Activated T-helper 2 cell treated with anti-CD3 and anti-CD28 coated beads, Interferon-gamma antibody, Interleukin-2, Interleukin-4, amounts not matched to agents 10 μg/mL and 5 μg/mL and 100 μg/mL, durations not matched to agents 14 hours and 24 hours and 36 hours (primary cell): ENCODE results near the gene RFESD. TPM values are rescaled to one million over a fixed set of nuclear protein-coding genes. Genes with fewer than 3 reads are reported as not detected.

Experiments
- DNase-seq: peaks from one replicate; pipeline ENCODE4 v3.0.0; 2021; ENCODE audit warnings: low spot score
- H3K27ac Mint-ChIP-seq: one replicate; pipeline ENCODE4 v1.8.0; 2021; ENCODE audit warnings: mixed read lengths
- H3K27me3 Mint-ChIP-seq: one replicate; pipeline ENCODE4 v1.8.0; 2021; ENCODE audit warnings: low read depth, mixed read lengths
- H3K36me3 Mint-ChIP-seq: one replicate; pipeline ENCODE4 v1.8.0; 2021; ENCODE audit warnings: low read depth, mixed read lengths
- H3K4me1 Mint-ChIP-seq: one replicate; pipeline ENCODE4 v1.8.0; 2021; ENCODE audit warnings: low read depth, mixed read lengths
- H3K4me3 Mint-ChIP-seq: one replicate; pipeline ENCODE4 v1.8.0; 2021; ENCODE audit warnings: low read depth, mild to moderate bottlenecking, moderate library complexity, mixed read lengths
- H3K9me3 Mint-ChIP-seq: one replicate; pipeline ENCODE4 v1.8.0; 2021; ENCODE audit warnings: mixed read lengths
- intact Hi-C: fragments of 100-400 bp; cut with micrococcal nuclease; formaldehyde crosslinking; loops from one replicate; pipeline ENCODE4 v1.15.1; 2023
- total RNA-seq: library from RNA; stranded (reverse); gene quantifications from 2 replicates; pipeline ENCODE4 v1.2.3, GENCODE V29; 2022

Gene RFESD
- total RNA-seq: 0.94 and 2.9 TPM in 2 replicates

GRCh38 chr5:95646569-95647431 lies at the start of gene RFESD:
TSS of gene RFESD (plus strand) at chr5:95646777. CDS start at chr5:95652272, 5,495 bp downstream.
- Mint-ChIP-seq H3K4me3 (peak within 1 kb of the TSS; percentile 71), H3K4me1 (peaks cover 30% of the 10 kb centered on the region), H3K9me3 (no peaks in the 10 kb centered on the region), H3K27me3 (no peaks in the 10 kb centered on the region), H3K36me3 (no peaks in the 10 kb centered on the region), H3K27ac (peak within 1 kb of the TSS; percentile 76)
- DNase-seq: peak; percentile 94
- intact Hi-C loops: loop anchor here (1.0 to 10.0 kb wide), 8 partner anchors 14 to 1016 kb away; partner anchors contain the start of genes ARSK, CAST, ELL2 and GLRX

- Mint-ChIP-seq H3K36me3 (peaks cover 3% of the 10 kb centered on the region), H3K4me1 (no peaks in the 10 kb centered on the region), H3K4me3 (no peak overlapping the region), H3K27me3 (no peaks in the 10 kb centered on the region), H3K9me3 (no peaks in the 10 kb centered on the region), H3K27ac (no peak overlapping the region)
- no peak for DNase-seq
- intact Hi-C loops: no loop called here
Observed at GRCh38 chr5:95599252-95599651, 47.3 kb upstream of the RFESD start.

DNA sequence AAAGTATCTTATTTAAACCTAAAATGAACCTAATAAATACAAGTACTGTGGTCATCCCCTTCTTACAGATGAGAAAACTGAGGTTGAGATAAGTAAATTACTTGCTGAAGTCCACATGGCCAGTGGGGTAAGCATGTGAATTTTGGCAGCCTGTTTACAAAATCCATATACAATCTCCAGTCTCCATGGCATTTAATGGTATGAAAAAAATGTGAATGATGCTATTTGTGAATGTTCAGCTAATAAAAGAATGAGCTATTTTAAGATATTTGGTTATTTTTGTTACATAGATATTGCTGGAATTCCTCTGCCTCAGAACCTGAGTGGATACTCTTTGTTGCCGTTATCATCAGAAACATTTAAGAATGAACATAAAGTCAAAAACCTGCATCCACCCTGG lies 46.0 kb upstream of the RFESD start:
- Mint-ChIP-seq H3K4me3 (no peak overlapping the region), H3K27me3 (no peaks in the 10 kb centered on the region), H3K27ac (no peak overlapping the region), H3K4me1 (no peaks in the 10 kb centered on the region), H3K9me3 (no peaks in the 10 kb centered on the region), H3K36me3 (peaks cover 3% of the 10 kb centered on the region)
- no peak for DNase-seq
- intact Hi-C loops: no loop called here

DNA sequence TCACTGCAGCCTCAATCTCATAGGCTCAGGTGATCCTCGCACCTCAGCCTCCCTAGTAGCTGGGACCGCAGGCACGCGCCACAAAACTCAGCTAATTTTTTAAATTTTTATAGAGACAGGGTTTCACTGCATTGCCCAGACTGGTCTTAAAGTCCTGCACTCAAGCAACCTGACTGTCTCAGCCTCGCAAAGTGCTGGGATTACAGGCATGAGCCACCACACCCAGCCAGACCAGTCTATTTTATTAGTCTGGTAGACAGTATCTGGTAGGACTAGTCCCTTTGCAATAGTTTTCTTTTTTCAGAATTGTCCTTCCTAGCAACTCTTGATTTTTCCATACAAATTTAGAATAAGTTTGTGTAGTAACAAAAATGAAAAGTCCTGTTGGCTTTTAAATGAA lies 40.8 kb upstream of the RFESD start:
- no peaks in the 10 kb centered on the region for H3K9me3 Mint-ChIP-seq
- intact Hi-C loops: no loop called here
- no peak for DNase-seq
- H3K36me3 Mint-ChIP-seq: peaks cover 3% of the 10 kb centered on the region
- H3K27ac Mint-ChIP-seq: no peak overlapping the region
- H3K27me3 Mint-ChIP-seq: no peaks in the 10 kb centered on the region
- no peak overlapping the region for H3K4me3 Mint-ChIP-seq
- H3K4me1 Mint-ChIP-seq: no peaks in the 10 kb centered on the region

- H3K36me3 Mint-ChIP-seq: no peaks in the 10 kb centered on the region
- H3K9me3 Mint-ChIP-seq: no peaks in the 10 kb centered on the region
- DNase-seq: no peak
- no peak overlapping the region for H3K27ac Mint-ChIP-seq
- no peaks in the 10 kb centered on the region for H3K4me1 Mint-ChIP-seq
- intact Hi-C loops: no loop called here
- no peak overlapping the region for H3K4me3 Mint-ChIP-seq
- no peaks in the 10 kb centered on the region for H3K27me3 Mint-ChIP-seq
Observed at GRCh38 chr5:95606419-95606818, 40.2 kb upstream of the RFESD start.

GRCh38 chr5:95609711-95610110 lies 36.9 kb upstream of the RFESD start:
- DNase-seq: no peak
- H3K27ac Mint-ChIP-seq: no peak overlapping the region
- H3K27me3 Mint-ChIP-seq: no peaks in the 10 kb centered on the region
- H3K9me3 Mint-ChIP-seq: peaks cover 8% of the 10 kb centered on the region
- no peaks in the 10 kb centered on the region for H3K4me1 Mint-ChIP-seq
- peaks cover 17% of the 10 kb centered on the region for H3K36me3 Mint-ChIP-seq
- H3K4me3 Mint-ChIP-seq: no peak overlapping the region
- intact Hi-C loops: no loop called here

DNA sequence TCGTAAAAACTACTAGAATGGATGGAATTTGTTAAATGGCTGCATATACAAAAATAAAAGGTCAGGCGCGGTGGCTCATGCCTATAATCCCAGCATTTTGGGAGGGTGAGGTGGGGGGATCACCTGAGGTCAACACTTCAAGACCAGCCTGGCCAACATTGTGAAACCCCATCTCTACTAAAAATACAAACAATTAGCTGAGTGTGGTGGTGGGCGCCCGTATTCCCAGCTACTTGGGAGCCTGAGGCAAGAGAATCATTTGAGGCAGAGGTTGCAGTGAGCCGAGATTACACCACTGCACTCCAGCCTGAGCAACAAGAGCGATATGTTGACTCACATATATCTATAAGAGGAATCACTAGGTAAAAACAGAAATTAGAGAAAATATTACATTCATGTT lies 36.0 kb upstream of the RFESD start:
- Mint-ChIP-seq H3K9me3 (peaks cover 8% of the 10 kb centered on the region), H3K36me3 (peaks cover 21% of the 10 kb centered on the region), H3K27me3 (no peaks in the 10 kb centered on the region), H3K4me1 (peaks cover 6% of the 10 kb centered on the region), H3K27ac (no peak overlapping the region), H3K4me3 (no peak overlapping the region)
- no peak for DNase-seq
- intact Hi-C loops: no loop called here

DNA sequence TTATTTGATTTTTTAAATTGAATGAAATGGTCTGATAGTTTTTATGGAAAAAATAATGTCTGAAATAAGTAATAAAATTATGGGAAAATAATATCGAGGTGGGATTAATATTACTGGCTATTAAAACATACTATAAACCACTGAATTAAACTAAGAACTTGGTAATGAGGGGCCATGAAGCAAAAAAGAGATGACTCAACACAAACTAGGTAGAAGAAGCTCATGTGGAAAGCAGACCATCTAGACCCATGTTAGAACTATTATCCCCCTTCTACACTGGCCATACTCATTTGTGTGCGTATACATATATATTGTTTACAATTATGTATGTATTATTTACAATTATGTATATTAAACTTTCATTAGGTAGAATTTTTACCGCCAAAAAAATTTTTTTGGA lies 35.2 kb upstream of the RFESD start:
- no peak for DNase-seq
- peaks cover 8% of the 10 kb centered on the region for H3K9me3 Mint-ChIP-seq
- H3K27me3 Mint-ChIP-seq: no peaks in the 10 kb centered on the region
- no peak overlapping the region for H3K4me3 Mint-ChIP-seq
- H3K4me1 Mint-ChIP-seq: peaks cover 6% of the 10 kb centered on the region
- no peak overlapping the region for H3K27ac Mint-ChIP-seq
- peaks cover 21% of the 10 kb centered on the region for H3K36me3 Mint-ChIP-seq
- intact Hi-C loops: no loop called here

DNA sequence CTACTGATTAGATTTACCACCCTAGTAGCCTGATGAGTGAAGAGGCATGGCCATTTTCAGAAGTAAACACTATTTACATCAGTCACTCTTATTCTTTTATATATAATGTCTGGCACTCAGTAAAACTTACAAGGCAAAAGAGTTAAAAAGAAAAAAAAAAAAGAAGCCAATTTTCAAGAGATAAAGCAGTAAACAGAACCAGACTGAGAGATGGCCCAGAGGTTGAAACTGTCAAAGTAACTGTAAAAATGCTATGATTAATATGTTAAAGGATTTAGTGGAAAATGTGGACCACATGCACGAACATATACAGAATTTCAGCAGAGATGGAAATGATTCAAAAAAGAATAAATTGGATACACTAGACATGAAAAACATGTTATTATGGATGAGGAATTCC lies 33.1 kb upstream of the RFESD start:
- H3K4me1 Mint-ChIP-seq: peaks cover 7% of the 10 kb centered on the region
- peaks cover 21% of the 10 kb centered on the region for H3K36me3 Mint-ChIP-seq
- intact Hi-C loops: no loop called here
- H3K4me3 Mint-ChIP-seq: no peak overlapping the region
- peaks cover 3% of the 10 kb centered on the region for H3K27me3 Mint-ChIP-seq
- H3K27ac Mint-ChIP-seq: no peak overlapping the region
- DNase-seq: no peak
- peaks cover 8% of the 10 kb centered on the region for H3K9me3 Mint-ChIP-seq

DNA sequence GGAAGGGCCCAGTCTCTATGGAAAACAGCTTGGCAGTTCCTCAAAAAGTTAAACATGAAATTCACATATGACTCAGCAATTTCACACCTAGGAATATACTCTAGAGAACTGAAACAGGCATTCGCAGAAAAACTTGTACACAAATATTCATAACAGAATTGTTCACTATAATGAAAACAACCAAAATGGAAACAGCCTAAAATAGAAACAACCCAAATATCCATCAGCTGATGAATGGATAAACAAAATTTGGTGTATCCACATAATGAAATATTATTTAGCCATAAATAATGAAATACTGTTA lies 31.5 kb upstream of the RFESD start:
- peaks cover 21% of the 10 kb centered on the region for H3K36me3 Mint-ChIP-seq
- peaks cover 8% of the 10 kb centered on the region for H3K9me3 Mint-ChIP-seq
- intact Hi-C loops: loop anchor here (1.0 kb wide), 1 partner anchor 24 kb away; no protein-coding TSS in a partner anchor
- H3K4me1 Mint-ChIP-seq: peaks cover 22% of the 10 kb centered on the region
- H3K27ac Mint-ChIP-seq: no peak overlapping the region
- H3K27me3 Mint-ChIP-seq: peaks cover 15% of the 10 kb centered on the region
- no peak overlapping the region for H3K4me3 Mint-ChIP-seq
- DNase-seq: no peak

DNA sequence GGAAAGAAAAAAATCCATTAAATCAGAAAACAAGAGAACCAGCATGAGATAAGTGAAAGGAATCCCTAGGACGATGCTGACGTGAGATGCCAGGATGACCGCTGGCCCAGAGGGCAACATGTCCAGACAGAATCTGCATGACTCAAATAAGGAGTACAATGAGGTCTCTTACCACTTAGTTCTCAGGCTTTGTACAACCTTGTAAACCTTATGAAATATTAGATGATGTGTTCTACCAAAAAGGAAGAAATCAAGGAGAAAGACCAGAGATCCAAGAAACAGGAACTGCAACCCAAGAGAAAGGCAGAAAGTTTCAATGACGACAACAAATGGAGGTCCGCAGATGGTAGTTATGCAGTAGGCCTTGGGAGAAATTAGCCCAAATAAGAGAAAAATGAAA lies 29.5 kb upstream of the RFESD start:
- DNase-seq: no peak
- Mint-ChIP-seq H3K27me3 (peaks cover 15% of the 10 kb centered on the region), H3K4me3 (no peak overlapping the region), H3K9me3 (peaks cover 8% of the 10 kb centered on the region), H3K36me3 (peaks cover 21% of the 10 kb centered on the region), H3K4me1 (peaks cover 30% of the 10 kb centered on the region), H3K27ac (no peak overlapping the region)
- intact Hi-C loops: no loop called here

DNA sequence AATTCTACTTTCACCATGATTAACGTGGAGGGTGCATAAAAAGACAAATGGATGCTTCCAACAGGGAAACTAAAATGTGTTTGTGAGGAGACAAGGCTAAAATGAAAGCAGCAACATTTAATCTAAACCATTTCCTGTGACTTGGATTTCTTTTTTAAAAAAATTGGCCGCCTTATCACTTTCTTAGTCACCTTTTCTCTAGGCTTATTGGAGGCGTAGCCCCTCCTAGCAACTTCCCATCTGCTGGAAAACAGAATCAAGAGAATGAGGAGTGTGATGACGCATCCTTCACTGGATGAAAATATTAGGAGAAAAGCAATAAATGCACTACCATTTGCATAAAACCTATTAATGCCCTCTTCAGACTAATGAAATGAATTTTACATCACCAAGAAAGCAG lies 27.5 kb upstream of the RFESD start:
- H3K27ac Mint-ChIP-seq: no peak overlapping the region
- no peak for DNase-seq
- no peaks in the 10 kb centered on the region for H3K9me3 Mint-ChIP-seq
- intact Hi-C loops: no loop called here
- H3K36me3 Mint-ChIP-seq: peaks cover 7% of the 10 kb centered on the region
- H3K27me3 Mint-ChIP-seq: peaks cover 15% of the 10 kb centered on the region
- H3K4me1 Mint-ChIP-seq: peaks cover 35% of the 10 kb centered on the region
- H3K4me3 Mint-ChIP-seq: peak overlapping the region; percentile 81

DNA sequence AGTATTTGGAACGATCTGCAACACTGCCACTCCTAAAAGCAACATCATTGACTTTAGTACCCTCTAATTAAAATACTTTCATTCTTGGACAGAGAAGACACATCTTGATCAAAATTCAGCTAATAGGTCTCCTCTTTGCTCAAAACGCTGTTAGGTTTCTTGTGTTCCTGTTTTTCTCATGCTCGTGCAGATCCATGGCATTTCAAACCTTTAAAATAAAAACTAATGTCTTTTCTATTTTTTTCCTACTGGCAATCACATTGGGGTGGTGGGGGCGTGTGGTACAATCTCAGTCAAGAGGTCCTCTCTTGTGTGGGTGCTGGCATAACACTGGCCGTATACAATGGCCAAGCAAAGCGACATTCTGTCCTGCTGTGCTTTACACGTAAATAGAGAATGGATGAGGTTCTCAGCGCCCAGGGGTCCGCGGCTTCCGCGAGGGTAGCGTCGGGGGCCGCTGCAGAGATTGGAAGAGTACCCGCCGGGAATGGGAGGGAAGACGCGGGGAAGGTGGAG lies 27.0 kb upstream of the RFESD start:
- H3K4me1 Mint-ChIP-seq: peaks cover 35% of the 10 kb centered on the region

More for the DNA sequence above, 27.0 kb upstream of the RFESD start:
- H3K9me3 Mint-ChIP-seq: no peaks in the 10 kb centered on the region
- peaks cover 17% of the 10 kb centered on the region for H3K27me3 Mint-ChIP-seq
- no peak for DNase-seq
- intact Hi-C loops: loop anchor here (1.0 to 2.0 kb wide), 2 partner anchors 29 to 64 kb away; partner anchors contain the start of gene ARSK
- peak overlapping the region; percentile 81 for H3K4me3 Mint-ChIP-seq
- H3K27ac Mint-ChIP-seq: peak overlapping the region; percentile 84
- H3K36me3 Mint-ChIP-seq: peaks cover 5% of the 10 kb centered on the region
